ENCODE measurements around the gene DLGAP4. TPM values are rescaled to one million over a fixed set of nuclear protein-coding genes. Genes with fewer than 3 reads are reported as not detected.

The DLGAP4 gene
- polyA plus RNA-seq, 1 donor (not counting 4 experiments of a cell fraction or from before 2014, with no cell fraction given): 9.6 TPM

GRCh38 chr20:36455972-36456625, 150.0 kb downstream of the DLGAP4 start:
- H3K9me1 ChIP-seq (ENCODE audit: control insufficient read depth, extremely low read depth, insufficient read depth, low read length): no peaks in the 10 kb centered on the region
- H3K4me1 ChIP-seq (ENCODE audit: control insufficient read depth, extremely low read depth, insufficient read depth, low read length): peaks cover 7% of the 10 kb centered on the region
- H3K4me2 ChIP-seq (ENCODE audit: control insufficient read depth, extremely low read depth, insufficient read depth, low read depth, low read length): no peak overlapping the region
- dilution Hi-C loops (cut with MboI; ENCODE audit: extremely low pct_ligation_motif_present, low sequenced_read_pairs): no loop called here
- H3K9ac ChIP-seq (ENCODE audit: control insufficient read depth, extremely low read depth, insufficient read depth, low read length): no peak overlapping the region
- no peak overlapping the region for H2AFZ ChIP-seq (ENCODE audit: control insufficient read depth, low read length)
- H3K36me3 ChIP-seq (ENCODE audit: control insufficient read depth in 2 of 2, extremely low read depth in 1 of 2, insufficient read depth in 2 of 2, low read length in 2 of 2): no peaks in the 10 kb centered on the region
- no peak overlapping the region for H3K27ac ChIP-seq (ENCODE audit: control insufficient read depth, insufficient read depth, low read length)
- no peaks in the 10 kb centered on the region for H3K9me3 ChIP-seq (ENCODE audit: control insufficient read depth, low read depth, low read length)
- H3K27me3 ChIP-seq (ENCODE audit: control insufficient read depth, extremely low read depth, insufficient read depth, low read length): peaks cover 14% of the 10 kb centered on the region
- TF ChIP-seq EZH2 (IDR thresholded peaks at IDR 0.05; ENCODE audit: low read length) (no peak), CTCF (optimal IDR thresholded peaks at IDR 0.05 in 1 of 3, IDR thresholded peaks at IDR 0.05 in 1 of 3, conservative IDR thresholded peaks at IDR 0.05 in 1 of 3; ENCODE audit: extremely low read depth in 1 of 3, insufficient read depth in 2 of 3, low read length in 3 of 3) (no peak)
- H3K79me2 ChIP-seq (ENCODE audit: control insufficient read depth, insufficient read depth, low read length): no peaks in the 10 kb centered on the region
- DNase-seq (ENCODE audit: low read depth, low spot score): no peak
- no peak overlapping the region for H3K4me3 ChIP-seq (ENCODE audit: control insufficient read depth in 2 of 3, extremely low read depth in 1 of 3, insufficient read depth in 2 of 3, low read depth in 1 of 3, low read length in 3 of 3)
- FAIRE-seq: no peak
- H4K20me1 ChIP-seq (ENCODE audit: control insufficient read depth, extremely low read depth, insufficient read depth, low read length): no peaks in the 10 kb centered on the region

DNA sequence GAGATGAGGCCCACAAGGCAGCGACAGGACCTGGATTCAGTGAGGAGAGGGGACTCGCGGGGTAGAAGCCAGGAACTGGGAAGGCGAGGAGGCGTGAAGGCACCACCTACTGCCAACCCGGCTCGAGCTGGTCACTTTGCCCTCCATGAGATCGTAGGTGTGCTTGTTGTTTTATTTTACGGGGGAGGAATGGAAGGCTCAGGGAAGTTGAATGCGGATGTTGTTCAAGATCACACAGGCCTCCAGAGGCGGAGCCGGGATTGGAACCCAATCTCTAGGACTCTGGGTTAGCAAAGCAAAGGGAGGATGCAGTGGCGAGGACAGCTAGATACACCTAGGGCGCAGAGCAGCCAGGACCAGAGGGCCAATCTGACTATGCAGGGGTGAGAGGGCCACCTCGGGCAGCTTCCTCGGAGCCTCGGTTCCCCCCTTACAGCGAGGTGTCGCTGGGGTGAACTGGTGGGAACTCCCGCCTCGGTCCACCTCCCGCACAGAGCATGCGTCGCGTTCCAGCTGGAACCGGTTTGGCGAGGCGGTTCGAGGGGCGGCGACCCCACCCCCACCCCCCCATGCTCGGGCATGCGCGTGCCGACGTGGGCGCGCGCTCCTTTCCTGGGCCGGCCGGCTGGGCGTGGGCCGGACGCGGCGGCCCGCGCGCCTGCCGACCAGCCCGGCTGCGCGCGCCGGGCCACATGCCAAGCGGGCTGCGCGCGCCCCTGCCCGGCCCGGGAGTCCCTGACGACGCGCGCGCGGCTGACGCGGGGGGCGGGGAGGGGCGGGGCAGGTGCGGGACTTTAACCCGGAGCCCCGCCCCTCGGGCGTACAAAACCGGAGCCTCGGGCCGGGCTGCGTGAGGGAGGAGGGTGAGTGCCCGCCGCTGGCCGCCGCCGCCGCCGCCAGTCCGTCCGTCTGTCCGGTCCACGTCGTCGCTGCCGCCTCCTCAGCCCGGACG, 154.8 kb downstream of the DLGAP4 start:
- peaks cover 6% of the 10 kb centered on the region for H4K20me1 ChIP-seq (ENCODE audit: control insufficient read depth, extremely low read depth, insufficient read depth, low read length)
- H3K4me3 ChIP-seq (ENCODE audit: control insufficient read depth in 2 of 3, extremely low read depth in 1 of 3, insufficient read depth in 2 of 3, low read depth in 1 of 3, low read length in 3 of 3): peak overlapping the region; percentile 0 to 77 (median 6)
- peak overlapping the region; percentile 47 for H2AFZ ChIP-seq (ENCODE audit: control insufficient read depth, low read length)
- FAIRE-seq (no peak), DNase-seq (ENCODE audit: low read depth, low spot score) (no peak)
- peaks cover 2% of the 10 kb centered on the region for H3K9me1 ChIP-seq (ENCODE audit: control insufficient read depth, extremely low read depth, insufficient read depth, low read length)
- H3K9me3 ChIP-seq (ENCODE audit: control insufficient read depth, low read depth, low read length): no peaks in the 10 kb centered on the region
- dilution Hi-C loops (cut with MboI; ENCODE audit: extremely low pct_ligation_motif_present, low sequenced_read_pairs): no loop called here
- no peaks in the 10 kb centered on the region for H3K36me3 ChIP-seq (ENCODE audit: control insufficient read depth in 2 of 2, extremely low read depth in 1 of 2, insufficient read depth in 2 of 2, low read length in 2 of 2)
- H3K79me2 ChIP-seq (ENCODE audit: control insufficient read depth, insufficient read depth, low read length): peaks cover 27% of the 10 kb centered on the region
- H3K9ac ChIP-seq (ENCODE audit: control insufficient read depth, extremely low read depth, insufficient read depth, low read length): peak overlapping the region; percentile 23
- H3K4me1 ChIP-seq (ENCODE audit: control insufficient read depth, extremely low read depth, insufficient read depth, low read length): peaks cover 37% of the 10 kb centered on the region
- no peak for TF ChIP-seq EZH2 (IDR thresholded peaks at IDR 0.05; ENCODE audit: low read length)
- TF ChIP-seq CTCF (optimal IDR thresholded peaks at IDR 0.05 in 1 of 3, IDR thresholded peaks at IDR 0.05 in 1 of 3, conservative IDR thresholded peaks at IDR 0.05 in 1 of 3; ENCODE audit: extremely low read depth in 1 of 3, insufficient read depth in 2 of 3, low read length in 3 of 3): no peak
- H3K27me3 ChIP-seq (ENCODE audit: control insufficient read depth, extremely low read depth, insufficient read depth, low read length): peaks cover 1% of the 10 kb centered on the region
- peak overlapping the region; percentile 29 for H3K4me2 ChIP-seq (ENCODE audit: control insufficient read depth, extremely low read depth, insufficient read depth, low read depth, low read length)
- H3K27ac ChIP-seq (ENCODE audit: control insufficient read depth, insufficient read depth, low read length): peak overlapping the region; percentile 26
